Neural crest cell (in vitro differentiated cells): Measurements from ENCODE around the gene GRK7. TPM values are rescaled to one million over a fixed set of nuclear protein-coding genes. Genes with fewer than 3 reads are reported as not detected.
A peak's percentile ranks its signal among the peaks of the same experiment; 100 is the strongest.

Experiments used
- DNase-seq: peaks from one replicate; pipeline ENCODE4 v3.0.0; 2021; ENCODE audit warnings: low read depth, mixed read lengths, low spot score
- H3K27ac Mint-ChIP-seq: one replicate; pipeline ENCODE4 v1.8.0; 2021; ENCODE audit warnings: mild to moderate bottlenecking, mixed read lengths; ENCODE audit not compliant: unreplicated experiment
- H3K27me3 Mint-ChIP-seq: 2 replicates; pipeline ENCODE4 v1.8.0; 2021; ENCODE audit warnings: low read depth, mild to moderate bottlenecking, mixed read lengths
- H3K36me3 Mint-ChIP-seq: 2 replicates; pipeline ENCODE4 v1.8.0; 2021; ENCODE audit warnings: low read depth, mild to moderate bottlenecking, mixed read lengths
- H3K4me1 Mint-ChIP-seq: 2 replicates; pipeline ENCODE4 v1.8.0; 2021; ENCODE audit warnings: mixed read lengths
- H3K4me3 Mint-ChIP-seq: one replicate; pipeline ENCODE4 v1.8.0; 2021; ENCODE audit warnings: mild to moderate bottlenecking, mixed read lengths
- H3K9me3 Mint-ChIP-seq: 2 replicates; pipeline ENCODE4 v1.8.0; 2021; ENCODE audit warnings: mixed read lengths
- CTCF ChIP-seq: fragments of 200-600 bp; sonication (generic); conservative IDR thresholded peaks from 2 replicates; pipeline ENCODE4 v1.5.0; 2021; ENCODE audit warnings: antibody characterized with exemption, mild to moderate bottlenecking
- total RNA-seq: library from RNA; stranded (reverse); gene quantifications from 2 replicates; pipeline ENCODE4 v1.2.1, GENCODE V29; 2021

GRK7 gene
- total RNA-seq, 1 donor from 2014 or later: not detected

GRCh38 chr3:141779667-141780066 is 16.5 kb downstream of the GRK7 start:
- DNase-seq: no peak
- Mint-ChIP-seq H3K4me3 (no peak overlapping the region), H3K27ac (no peak overlapping the region), H3K9me3 (no peaks in the 10 kb centered on the region), H3K36me3 (no peaks in the 10 kb centered on the region), H3K4me1 (no peaks in the 10 kb centered on the region), H3K27me3 (no peaks in the 10 kb centered on the region)
- TF ChIP-seq CTCF: no peak

DNA sequence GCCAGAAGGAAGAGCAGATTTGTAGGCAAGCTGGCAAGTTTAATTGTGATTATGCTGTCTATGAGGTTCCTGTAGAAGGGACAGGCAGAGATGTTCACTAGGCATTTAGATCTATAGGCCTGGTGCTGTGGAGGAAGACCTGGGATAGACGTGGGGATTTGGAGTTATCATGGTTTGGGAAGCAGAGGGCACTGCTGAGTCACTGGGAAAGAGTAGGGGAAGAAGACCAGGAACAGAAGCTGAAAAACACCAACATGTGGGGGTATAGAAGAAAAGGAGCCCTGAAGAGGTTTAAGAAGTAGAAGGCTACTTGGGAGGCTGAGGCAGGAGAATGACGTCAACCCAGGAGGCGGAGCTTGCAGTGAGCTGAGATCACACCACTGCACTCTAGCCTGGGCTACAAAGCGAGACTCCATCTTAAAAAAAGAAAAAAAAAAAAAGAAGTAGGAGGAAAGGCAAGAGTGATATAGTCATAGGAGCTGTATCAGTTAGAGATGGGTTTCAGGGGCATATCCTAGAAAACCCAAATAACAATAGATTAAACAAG is 19.3 kb downstream of the GRK7 start:
- Mint-ChIP-seq H3K36me3 (no peaks in the 10 kb centered on the region), H3K4me1 (no peaks in the 10 kb centered on the region)

GRCh38 chr3:141783632-141784031 is 20.4 kb downstream of the GRK7 start:
- Mint-ChIP-seq H3K4me1 (no peaks in the 10 kb centered on the region), H3K9me3 (no peaks in the 10 kb centered on the region), H3K27me3 (no peaks in the 10 kb centered on the region), H3K36me3 (no peaks in the 10 kb centered on the region), H3K4me3 (no peak overlapping the region), H3K27ac (peak overlapping the region; percentile 30)
- no peak for DNase-seq
- no peak for TF ChIP-seq CTCF

More for the DNA sequence above, 19.3 kb downstream of the GRK7 start:
- H3K4me3 Mint-ChIP-seq: no peak overlapping the region
- DNase-seq: no peak
- H3K9me3 Mint-ChIP-seq: no peaks in the 10 kb centered on the region
- no peak for TF ChIP-seq CTCF
- no peak overlapping the region for H3K27ac Mint-ChIP-seq
- H3K27me3 Mint-ChIP-seq: no peaks in the 10 kb centered on the region

DNA sequence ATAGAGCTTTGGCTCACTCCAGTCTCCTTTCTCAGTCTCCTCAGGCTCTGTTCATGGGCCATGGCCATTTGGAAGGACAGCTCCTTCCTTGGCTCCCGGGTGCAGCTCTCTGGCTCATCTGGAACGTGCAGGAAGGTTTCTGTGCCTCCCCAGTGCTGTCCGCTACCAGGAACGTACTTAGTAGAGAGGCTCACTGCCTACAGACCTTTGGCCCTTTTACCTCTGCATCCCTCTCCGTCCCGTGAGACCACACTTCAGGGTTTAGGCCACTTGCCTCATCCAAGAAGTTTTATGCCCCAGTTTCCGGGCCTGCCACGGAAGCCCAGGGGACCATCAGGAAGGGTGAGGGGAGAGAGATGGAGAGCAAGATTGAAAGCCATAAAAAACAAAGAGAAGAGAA is 20.9 kb downstream of the GRK7 start:
- H3K27ac Mint-ChIP-seq: no peak overlapping the region
- H3K9me3 Mint-ChIP-seq: no peaks in the 10 kb centered on the region
- no peak overlapping the region for H3K4me3 Mint-ChIP-seq
- no peak for DNase-seq
- H3K4me1 Mint-ChIP-seq: no peaks in the 10 kb centered on the region
- no peaks in the 10 kb centered on the region for H3K36me3 Mint-ChIP-seq
- no peak for TF ChIP-seq CTCF
- H3K27me3 Mint-ChIP-seq: no peaks in the 10 kb centered on the region

- Mint-ChIP-seq H3K4me3 (no peak overlapping the region), H3K27ac (no peak overlapping the region), H3K27me3 (no peaks in the 10 kb centered on the region), H3K4me1 (no peaks in the 10 kb centered on the region), H3K9me3 (no peaks in the 10 kb centered on the region), H3K36me3 (no peaks in the 10 kb centered on the region)
- no peak for TF ChIP-seq CTCF
- DNase-seq: no peak
These were observed 21.3 kb downstream of the GRK7 start for GRCh38 chr3:141784531-141784930.
